Endometrial microvascular endothelial cells (primary cell): ENCODE measurements around the gene EN1. TPM values are rescaled to one million over a fixed set of nuclear protein-coding genes. Genes with fewer than 3 reads are reported as not detected.

Source experiments
- in situ Hi-C: cut with HindIII; loops from 2 replicates; pipeline ENCODE4 v1.10.0; 2017; ENCODE audit warnings: low sequenced_read_pairs, low pct_unique_long_range_greater_than_20kb; ENCODE audit errors: inconsistent ontology term
- total RNA-seq: library from RNA; depleted of rRNA; stranded (reverse); fragments of >200 nt; gene quantifications from one replicate; pipeline ENCODE4 v1.2.3, GENCODE V29; 2015; ENCODE audit errors: inconsistent ontology term

Gene EN1
- total RNA-seq, 1 donor from 2014 or later = not detected

- in situ Hi-C loops = no loop called here
Observed at GRCh38 chr2:118810766-118811165, 36.7 kb downstream of the EN1 start.

- in situ Hi-C loops = no loop called here
Observed at GRCh38 chr2:118808429-118808809, 39.0 kb downstream of the EN1 start.

- in situ Hi-C loops = no loop called here
Observed at GRCh38 chr2:118807668-118808428, 39.6 kb downstream of the EN1 start.

- in situ Hi-C loops = no loop called here
Observed at GRCh38 chr2:118806797-118807667, 40.4 kb downstream of the EN1 start.

GRCh38 chr2:118805064-118805690 lies 42.3 kb downstream of the EN1 start:
- in situ Hi-C loops = no loop called here

- in situ Hi-C loops = no loop called here
Observed at GRCh38 chr2:118803012-118803411, 44.4 kb downstream of the EN1 start.

GRCh38 chr2:118801151-118801550 lies 46.3 kb downstream of the EN1 start:
- in situ Hi-C loops = no loop called here

GRCh38 chr2:118800736-118801135 lies 46.7 kb downstream of the EN1 start:
- in situ Hi-C loops = no loop called here

GRCh38 chr2:118794546-118794945 lies 52.9 kb downstream of the EN1 start:
- in situ Hi-C loops = no loop called here

Other genes with a start within 250 kb of the EN1 start
- gene MARCO, start 94.5 kb upstream of the EN1 start, total RNA-seq = not detected